Measurements from ENCODE around the gene HS3ST4.

Gene HS3ST4

GRCh38 chr16:25691519-25692091 lies at the start of gene HS3ST4:
TSS of gene HS3ST4 (plus strand) at chr16:25691959.
- FAIRE-seq = no peak

GRCh38 chr16:25643633-25644032 lies 48.1 kb upstream of the HS3ST4 start:
- FAIRE-seq = no peak

- no peak for FAIRE-seq
These were observed 35.1 kb upstream of the HS3ST4 start for GRCh38 chr16:25656639-25657038.

- no peak for FAIRE-seq
These were observed 14.9 kb upstream of the HS3ST4 start for GRCh38 chr16:25676820-25677219.

GRCh38 chr16:25679511-25679910 lies 12.2 kb upstream of the HS3ST4 start:
- FAIRE-seq = no peak

- no peak for FAIRE-seq
These were observed 2.5 kb upstream of the HS3ST4 start for GRCh38 chr16:25689137-25689836.

- no peak for FAIRE-seq
These were observed 1.1 kb upstream of the HS3ST4 start for GRCh38 chr16:25690552-25691143.

- FAIRE-seq = no peak
These were observed 587 bp downstream of the HS3ST4 start for GRCh38 chr16:25692351-25692741.

- FAIRE-seq = no peak
These were observed 1.2 kb downstream of the HS3ST4 start for GRCh38 chr16:25692742-25693508.

- FAIRE-seq = no peak
These were observed 1.9 kb downstream of the HS3ST4 start for GRCh38 chr16:25693631-25694030.

GRCh38 chr16:25699069-25699468 lies 7.3 kb downstream of the HS3ST4 start:
- FAIRE-seq = no peak

- FAIRE-seq = no peak
These were observed 8.8 kb downstream of the HS3ST4 start for GRCh38 chr16:25700547-25700946.

GRCh38 chr16:25707553-25707952 lies 15.8 kb downstream of the HS3ST4 start:
- no peak for FAIRE-seq

- no peak for FAIRE-seq
These were observed 16.3 kb downstream of the HS3ST4 start for GRCh38 chr16:25707982-25708583.

- FAIRE-seq = no peak
These were observed 17.5 kb downstream of the HS3ST4 start for GRCh38 chr16:25709213-25709612.

GRCh38 chr16:25713785-25714570 lies 22.2 kb downstream of the HS3ST4 start:
- FAIRE-seq = no peak

GRCh38 chr16:25716186-25716585 lies 24.4 kb downstream of the HS3ST4 start:
- no peak for FAIRE-seq

GRCh38 chr16:25721439-25721838 lies 29.7 kb downstream of the HS3ST4 start:
- FAIRE-seq = no peak

- no peak for FAIRE-seq
These were observed 34.8 kb downstream of the HS3ST4 start for GRCh38 chr16:25726430-25727098.

GRCh38 chr16:25729188-25729915 lies 37.6 kb downstream of the HS3ST4 start:
- no peak for FAIRE-seq

- no peak for FAIRE-seq
These were observed 38.6 kb downstream of the HS3ST4 start for GRCh38 chr16:25730396-25730795.
